Transverse colon (tissue), 4 donors: ENCODE data around the gene DRD4. TPM values are rescaled to one million over a fixed set of nuclear protein-coding genes. Genes with fewer than 3 reads are reported as not detected.

Experiments used
- DNase-seq: peaks from one replicate; pipeline ENCODE4 v3.0.0-alpha.2; 2019
- H3K27ac ChIP-seq, 4 donors: fragments of 200-600 bp; sonication (generic); 2 replicates each; pipeline ENCODE4 v1.5.1; 2016 to 2018; ENCODE audit warnings: inconsistent platforms in 4 of 4
- H3K27me3 ChIP-seq: fragments of 200-600 bp; sonication (generic); 2 replicates; pipeline ENCODE4 v1.5.1; 2017; ENCODE audit warnings: inconsistent platforms
- H3K36me3 ChIP-seq, 4 donors: fragments of 200-600 bp; sonication (generic); 2 replicates each; pipeline ENCODE4 v1.5.1; 2017 to 2019; ENCODE audit warnings: inconsistent platforms in 4 of 4
- H3K4me1 ChIP-seq, 4 donors: fragments of 200-600 bp; sonication (generic); 2 replicates each; pipeline ENCODE4 v1.5.1; 2017 to 2020; ENCODE audit warnings: inconsistent platforms in 4 of 4
- H3K4me3 ChIP-seq, 4 donors: fragments of 200-600 bp; sonication (generic); 1 replicate in 1 of 4; 2 replicates in 3 of 4; pipeline versions ENCODE4 v1.5.1 to v1.6.1; 2017 to 2019; ENCODE audit warnings: inconsistent platforms in 4 of 4
- H3K9me3 ChIP-seq, 2 donors: fragments of 200-600 bp; sonication (generic); 2 replicates each; pipeline ENCODE4 v1.5.1; 2017 to 2019; ENCODE audit warnings: inconsistent platforms in 2 of 2
- CTCF ChIP-seq, 5 experiments: fragments of 200-600 bp in 3 of 5; fragments of 450-650 bp in 2 of 5; sonication (generic) in 3 of 5; IDR thresholded peaks; 1 replicate in 2 of 5; 2 replicates in 3 of 5; pipeline ENCODE4 v1.5.1; 2016 to 2017; ENCODE audit warnings: antibody characterized with exemption in 5 of 5, inconsistent platforms in 3 of 5, mild to moderate bottlenecking in 2 of 5, moderate library complexity in 1 of 5
- EP300 ChIP-seq: sonication (generic); formaldehyde crosslinking; IDR thresholded peaks from one replicate; pipeline ENCODE4 v1.6.1; 2017; ENCODE audit warnings: antibody characterized with exemption, low read depth
- POLR2A ChIP-seq: fragments of 450-650 bp; IDR thresholded peaks from one replicate; pipeline ENCODE4 v1.6.1; 2016; ENCODE audit warnings: antibody characterized with exemption, mild to moderate bottlenecking, moderate library complexity
- POLR2AphosphoS5 ChIP-seq, 3 donors: sonication (generic); formaldehyde crosslinking; IDR thresholded peaks; one replicate each; pipeline ENCODE4 v1.6.1; 2016; ENCODE audit warnings: antibody characterized with exemption in 3 of 3
- WGBS, 2 donors: methylation state at CpG; one replicate each; pipeline ENCODE4 v1.1.5; 2018; ENCODE audit warnings: low coverage in 1 of 2; 5-methylcytosine and 5-hydroxymethylcytosine counted together
- in situ Hi-C, 4 donors: fragments of 200-750 bp; cut with MboI; loops; one replicate each; pipeline versions ENCODE4 v1.15.0 to v1.15.1; 2017; ENCODE audit warnings: low sequenced_read_pairs in 3 of 4, low pct_ligation_motif_present in 1 of 4, low pct_unique_long_range_greater_than_20kb in 1 of 4
- intact Hi-C: fragments of 100-400 bp; cut with DNase I; formaldehyde crosslinking; loops from one replicate; pipeline ENCODE4 v1.15.1; 2023; ENCODE audit warnings: low total_unique reads
- total RNA-seq, 4 donors: library from RNA; depleted of rRNA; stranded (reverse); fragments of >200 nt; gene quantifications; one replicate each; pipeline ENCODE4 v1.1.0, GENCODE V29; 2016

The DRD4 gene
- total RNA-seq, 4 donors from 2014 or later = not detected

- intact Hi-C loops = no loop called here
- Histone ChIP-seq H3K4me1 (peaks cover 12 to 26% (median 26%) of the 10 kb centered on the region in 4 donors), H3K9me3 (no peaks in the 10 kb centered on the region), H3K27ac (no peak overlapping the region), H3K36me3 (no peaks in the 10 kb centered on the region), H3K4me3 (no peak overlapping the region), H3K27me3 (no peaks in the 10 kb centered on the region)
- no peak for DNase-seq
- TF ChIP-seq CTCF (IDR thresholded peaks at IDR 0.05) = no peak
- no peak for TF ChIP-seq POLR2A
- TF ChIP-seq EP300 = no peak
- no peak for TF ChIP-seq POLR2AphosphoS5 (IDR thresholded peaks at IDR 0.05)
- in situ Hi-C loops = no loop called here
- 89% methylated on average over 23 of the region's 24 CpGs; no CpG with 5 or more reads in 1 of the 2 donors for WGBS, 2 donors
Measured at GRCh38 chr11:618856-619627, 18.0 kb upstream of the DRD4 start.

DNA sequence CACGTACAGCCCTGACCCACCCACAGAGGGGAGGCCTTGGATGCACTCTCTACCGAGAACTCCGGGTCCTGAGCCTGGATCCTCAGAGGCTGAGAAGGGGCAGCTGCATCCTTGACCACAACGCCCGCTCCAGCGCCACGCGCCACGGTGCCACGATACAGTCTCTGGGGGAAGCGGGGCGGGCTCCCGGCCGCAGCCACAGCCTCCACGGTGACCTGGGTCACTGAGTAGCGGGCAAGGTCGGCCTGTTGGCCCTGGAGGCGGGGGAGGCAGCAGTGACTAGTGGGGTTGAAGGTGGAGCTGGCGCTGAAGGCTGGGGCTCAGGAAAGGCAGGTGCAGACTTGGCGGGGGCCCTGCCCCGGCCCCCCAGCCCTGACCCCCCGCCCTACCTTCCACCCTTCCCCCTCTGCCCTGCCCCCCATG, 17.4 kb upstream of the DRD4 start:
- intact Hi-C loops = no loop called here

DNA sequence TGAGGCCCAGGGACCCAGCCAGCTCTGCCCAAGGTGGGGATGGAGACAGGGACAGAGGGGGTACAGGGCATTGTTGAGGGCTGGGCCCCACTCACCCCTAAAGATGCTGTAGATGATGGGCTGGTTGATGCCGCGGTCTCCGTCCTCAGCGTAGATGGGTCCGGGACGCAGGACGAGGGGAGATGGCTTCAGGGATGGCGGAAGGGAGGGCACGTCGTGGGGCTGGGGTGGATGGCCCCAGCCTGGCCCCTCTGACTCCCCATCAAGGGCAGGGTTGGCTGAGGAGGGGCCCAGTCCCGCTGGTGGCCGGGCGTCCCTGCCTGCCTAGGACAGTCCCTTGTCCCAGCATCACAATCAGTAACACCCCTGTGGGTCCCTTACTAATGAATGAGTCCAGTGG, 16.9 kb upstream of the DRD4 start:
- Histone ChIP-seq H3K36me3 (no peaks in the 10 kb centered on the region), H3K4me1 (peaks cover under 1 to 15% (median 14%) of the 10 kb centered on the region in 4 donors), H3K4me3 (no peak overlapping the region), H3K9me3 (no peaks in the 10 kb centered on the region), H3K27me3 (peaks cover 5% of the 10 kb centered on the region), H3K27ac (no peak overlapping the region)
- TF ChIP-seq CTCF (IDR thresholded peaks at IDR 0.05) = no peak
- TF ChIP-seq POLR2A = no peak
- no peak for TF ChIP-seq POLR2AphosphoS5 (IDR thresholded peaks at IDR 0.05)
- TF ChIP-seq EP300 = no peak
- 89% methylated on average over 13 of the region's 13 CpGs; no CpG with 5 or more reads in 1 of the 2 donors for WGBS, 2 donors
- intact Hi-C loops (no loop called here), in situ Hi-C loops (no loop called here)
- no peak for DNase-seq

More for the DNA sequence above, 17.4 kb upstream of the DRD4 start:
- peaks cover under 1% of the 10 kb centered on the region for H3K27me3 ChIP-seq
- H3K9me3 ChIP-seq = no peaks in the 10 kb centered on the region
- H3K4me1 ChIP-seq = peaks cover 7 to 20% (median 20%) of the 10 kb centered on the region in 4 donors
- no peak for DNase-seq
- TF ChIP-seq CTCF (IDR thresholded peaks at IDR 0.05) (no peak), POLR2AphosphoS5 (IDR thresholded peaks at IDR 0.05) (no peak), EP300 (no peak)
- H3K27ac ChIP-seq = no peak overlapping the region
- H3K4me3 ChIP-seq = no peak overlapping the region
- WGBS, 2 donors = 89% methylated on average over 20 of the region's 22 CpGs; no CpG with 5 or more reads in 1 of the 2 donors
- H3K36me3 ChIP-seq = no peaks in the 10 kb centered on the region
- in situ Hi-C loops = no loop called here

DNA sequence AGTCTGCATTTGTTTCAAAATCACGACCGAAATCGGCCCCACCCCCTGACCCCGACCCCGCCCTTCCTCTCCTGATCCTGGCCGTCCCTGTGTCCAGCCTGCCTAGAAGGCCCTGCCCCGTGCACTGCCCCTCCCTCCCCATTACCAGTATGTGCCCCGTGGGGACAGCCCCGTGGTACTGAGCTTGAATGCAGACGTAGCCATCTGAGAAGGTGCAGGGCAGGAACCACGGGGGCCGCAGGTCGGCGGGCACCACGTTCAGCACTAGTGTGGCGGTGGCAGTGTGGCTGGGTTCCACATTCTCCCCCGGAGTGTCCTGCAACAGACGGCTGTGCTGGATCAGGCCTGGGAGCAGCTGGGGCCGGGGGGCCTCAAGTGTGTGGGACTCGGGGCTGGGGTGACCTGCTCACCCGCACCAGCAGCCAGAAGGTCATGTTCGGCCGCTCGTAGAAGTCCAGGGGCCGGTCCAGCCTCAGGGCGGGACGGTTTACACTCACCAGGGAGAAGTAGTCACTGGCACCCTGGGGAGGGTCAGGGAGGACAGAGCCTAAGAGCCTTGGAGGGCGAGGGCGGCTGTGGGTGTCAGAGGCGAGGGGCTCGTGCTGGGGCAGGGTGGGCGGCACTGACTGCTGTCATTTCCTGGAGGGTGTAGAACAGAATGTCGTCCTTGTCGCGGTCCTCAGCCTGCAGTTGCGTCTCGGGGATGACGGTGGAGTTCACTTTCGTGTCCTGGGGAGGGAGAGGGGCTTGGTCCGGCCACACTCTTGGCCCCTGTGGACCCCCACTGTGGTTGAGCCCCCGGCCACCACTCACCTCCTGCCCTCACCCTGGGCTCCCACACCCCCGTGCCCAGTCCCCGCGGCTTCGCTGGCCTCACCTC, 15.9 kb upstream of the DRD4 start:
- WGBS, 2 donors = 80 to 100% methylated on average over 2 to 38 of the region's 45 CpGs
- intact Hi-C loops (no loop called here), in situ Hi-C loops (no loop called here)
- no peak overlapping the region for H3K4me3 ChIP-seq
- H3K36me3 ChIP-seq = no peaks in the 10 kb centered on the region
- peaks cover 15% of the 10 kb centered on the region for H3K27me3 ChIP-seq
- no peak for DNase-seq
- no peaks in the 10 kb centered on the region for H3K9me3 ChIP-seq
- H3K4me1 ChIP-seq = peaks cover under 1 to 21% (median 18%) of the 10 kb centered on the region in 4 donors
- no peak for TF ChIP-seq POLR2A
- no peak for TF ChIP-seq EP300
- TF ChIP-seq POLR2AphosphoS5 (IDR thresholded peaks at IDR 0.05) = no peak
- no peak for TF ChIP-seq CTCF (IDR thresholded peaks at IDR 0.05)
- H3K27ac ChIP-seq = no peak overlapping the region
